Upper lobe of right lung (tissue), 1 donor: ENCODE results near the gene RAD51B. TPM values are rescaled to one million over a fixed set of nuclear protein-coding genes. Genes with fewer than 3 reads are reported as not detected.

Experiments
- ATAC-seq: fragments of 200-7000 bp; cut with Tn5 transposase; one replicate; pipeline ENCODE4 v1.9.1; 2020; ENCODE audit warnings: mild to moderate bottlenecking, moderate library complexity
- DNase-seq: peaks from one replicate; pipeline ENCODE4 v3.0.0-alpha.2; 2020
- H3K27ac ChIP-seq: fragments of 200-600 bp; one replicate; pipeline ENCODE4 v1.8.0; 2022
- H3K27me3 ChIP-seq: fragments of 200-600 bp; one replicate; pipeline ENCODE4 v1.8.0; 2022; ENCODE audit warnings: mild to moderate bottlenecking
- H3K36me3 ChIP-seq: fragments of 200-600 bp; one replicate; pipeline ENCODE4 v1.8.0; 2022
- H3K4me1 ChIP-seq: fragments of 200-600 bp; one replicate; pipeline ENCODE4 v1.8.0; 2022
- H3K4me3 ChIP-seq: fragments of 200-600 bp; one replicate; pipeline ENCODE4 v1.8.0; 2022; ENCODE audit warnings: mild to moderate bottlenecking
- H3K9me3 ChIP-seq: fragments of 200-600 bp; one replicate; pipeline ENCODE4 v1.8.0; 2022
- intact Hi-C: fragments of 100-400 bp; cut with DNase I; formaldehyde crosslinking; loops from one replicate; pipeline ENCODE4 v1.11.0; 2022
- total RNA-seq: library from RNA; stranded (reverse); fragmentation: NEBNext Ultra II Directional; extraction: Animal tissue kit (Norgen Biotek cat#: 25700); gene quantifications from one replicate; pipeline ENCODE4 v1.2.1, GENCODE V29; 2021
- TF ChIP-seq, protein P1 (sequence below): fragments of 200-600 bp; IDR thresholded peaks from one replicate; pipeline ENCODE4 v1.8.0; 2022; ENCODE audit warnings: antibody characterized with exemption
- donor health status: DM: no; HTN: yes; CAD: no; lungs with severe emphysema.

Gene RAD51B
- total RNA-seq, 1 donor from 2014 or later = 11.5 TPM

DNA sequence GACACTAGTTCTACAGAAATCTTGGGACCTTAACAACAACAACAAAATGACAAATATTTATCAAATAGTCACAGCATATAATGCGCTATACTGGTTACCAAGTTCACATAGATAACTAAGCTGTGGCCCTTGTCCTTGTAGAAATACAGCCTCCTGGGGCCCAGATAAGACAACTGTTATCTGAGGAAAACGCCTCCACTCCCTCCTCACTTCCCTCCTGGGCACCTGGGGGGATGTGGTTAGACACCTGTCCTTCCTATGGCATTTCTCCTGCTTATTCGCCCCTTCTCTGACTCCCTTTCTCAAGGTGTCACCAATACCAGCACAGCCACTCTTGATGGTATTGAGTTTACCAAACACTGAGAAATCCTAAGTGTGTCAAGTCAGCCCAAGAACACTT lies 419.4 kb downstream of the RAD51B start:
- Histone ChIP-seq H3K27ac (no peak overlapping the region), H3K36me3 (no peaks in the 10 kb centered on the region), H3K9me3 (no peaks in the 10 kb centered on the region), H3K27me3 (no peaks in the 10 kb centered on the region), H3K4me3 (no peak overlapping the region), H3K4me1 (peaks cover 20% of the 10 kb centered on the region)
- no peak for ATAC-seq
- DNase-seq = no peak
- TF ChIP-seq, protein P1, sequence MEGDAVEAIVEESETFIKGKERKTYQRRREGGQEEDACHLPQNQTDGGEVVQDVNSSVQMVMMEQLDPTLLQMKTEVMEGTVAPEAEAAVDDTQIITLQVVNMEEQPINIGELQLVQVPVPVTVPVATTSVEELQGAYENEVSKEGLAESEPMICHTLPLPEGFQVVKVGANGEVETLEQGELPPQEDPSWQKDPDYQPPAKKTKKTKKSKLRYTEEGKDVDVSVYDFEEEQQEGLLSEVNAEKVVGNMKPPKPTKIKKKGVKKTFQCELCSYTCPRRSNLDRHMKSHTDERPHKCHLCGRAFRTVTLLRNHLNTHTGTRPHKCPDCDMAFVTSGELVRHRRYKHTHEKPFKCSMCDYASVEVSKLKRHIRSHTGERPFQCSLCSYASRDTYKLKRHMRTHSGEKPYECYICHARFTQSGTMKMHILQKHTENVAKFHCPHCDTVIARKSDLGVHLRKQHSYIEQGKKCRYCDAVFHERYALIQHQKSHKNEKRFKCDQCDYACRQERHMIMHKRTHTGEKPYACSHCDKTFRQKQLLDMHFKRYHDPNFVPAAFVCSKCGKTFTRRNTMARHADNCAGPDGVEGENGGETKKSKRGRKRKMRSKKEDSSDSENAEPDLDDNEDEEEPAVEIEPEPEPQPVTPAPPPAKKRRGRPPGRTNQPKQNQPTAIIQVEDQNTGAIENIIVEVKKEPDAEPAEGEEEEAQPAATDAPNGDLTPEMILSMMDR = no peak
- intact Hi-C loops = no loop called here

DNA sequence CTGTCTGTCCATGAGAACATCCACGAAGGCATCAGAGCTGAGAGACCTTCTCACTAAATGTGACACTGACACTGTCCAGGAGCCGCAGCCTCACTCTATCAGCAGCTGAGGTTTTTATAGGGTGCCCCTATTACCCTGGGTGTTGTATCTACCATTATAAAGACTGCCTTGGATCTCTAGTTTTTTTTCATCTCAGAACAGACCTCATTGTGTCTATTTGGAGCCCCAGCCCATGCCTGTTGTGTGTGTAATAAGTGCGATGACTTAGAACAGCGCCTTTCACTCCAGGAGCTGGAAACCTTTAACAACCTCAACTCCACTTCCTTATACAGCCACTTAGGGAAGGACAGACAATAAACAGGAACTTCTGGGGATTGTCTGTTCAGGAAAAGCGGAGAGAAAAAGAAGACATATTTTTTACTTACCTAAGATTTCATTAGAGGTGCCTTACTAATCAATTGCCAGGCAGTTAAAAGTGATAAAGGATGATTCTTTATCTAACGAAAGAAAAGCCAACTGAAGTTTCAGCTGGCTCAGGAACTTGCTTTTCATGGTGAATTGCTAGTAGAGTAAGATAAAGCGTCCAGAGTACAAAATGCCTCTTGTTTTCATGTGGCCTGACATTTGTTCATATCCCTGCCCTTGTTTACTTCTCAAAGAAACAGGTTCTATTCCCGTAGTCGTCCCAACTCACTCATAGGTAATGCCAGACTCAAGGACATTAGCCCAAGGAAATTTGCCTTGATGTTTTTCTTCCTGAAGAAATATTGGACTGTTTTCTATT lies 420.6 kb downstream of the RAD51B start:
- peak; percentile 63 for ATAC-seq
- TF ChIP-seq, protein P1 = no peak
- no peak for DNase-seq
- Histone ChIP-seq H3K4me1 (peaks cover 22% of the 10 kb centered on the region), H3K27me3 (no peaks in the 10 kb centered on the region), H3K4me3 (no peak overlapping the region), H3K27ac (peak overlapping the region; percentile 24), H3K36me3 (no peaks in the 10 kb centered on the region), H3K9me3 (no peaks in the 10 kb centered on the region)
- intact Hi-C loops = loop anchor here (10.0 kb wide), 3 partner anchors 295 to 575 kb away; no protein-coding TSS in a partner anchor

DNA sequence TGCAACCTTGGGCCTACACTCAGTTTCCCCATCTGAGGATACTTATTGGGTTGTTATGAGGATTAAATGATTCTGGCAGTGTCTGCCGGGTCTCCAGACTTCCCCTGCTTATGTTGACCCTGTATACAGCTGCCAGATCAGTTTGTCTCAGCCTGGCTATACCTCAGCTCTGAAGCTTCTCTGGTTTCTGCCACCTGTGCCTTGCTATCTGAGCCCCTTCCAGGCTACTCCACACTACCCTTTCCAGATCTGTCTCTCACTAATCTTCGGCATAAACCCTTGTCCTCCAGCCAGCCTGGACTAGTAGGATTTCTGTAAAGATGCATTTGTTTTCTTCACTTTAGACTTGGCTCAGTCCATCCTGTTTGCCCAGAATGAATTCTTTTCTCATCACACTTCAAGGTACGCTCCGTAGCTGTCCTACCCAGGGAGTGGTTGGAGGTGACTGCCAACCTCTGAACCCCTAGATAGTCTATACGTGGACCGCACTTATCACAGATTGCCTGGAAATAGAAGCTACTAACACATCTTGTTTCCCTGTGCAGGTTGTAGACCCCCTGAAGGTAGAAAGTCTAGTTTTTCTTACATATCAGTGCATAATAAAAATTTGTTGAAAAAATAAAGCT lies 422.4 kb downstream of the RAD51B start:
- TF ChIP-seq, protein P1 = no peak
- ATAC-seq (no peak), DNase-seq (no peak)
- Histone ChIP-seq H3K36me3 (no peaks in the 10 kb centered on the region), H3K4me1 (peaks cover 37% of the 10 kb centered on the region), H3K27me3 (no peaks in the 10 kb centered on the region), H3K9me3 (no peaks in the 10 kb centered on the region), H3K4me3 (no peak overlapping the region), H3K27ac (no peak overlapping the region)
- intact Hi-C loops = loop anchor here (10.0 kb wide), 3 partner anchors 297 to 573 kb away; no protein-coding TSS in a partner anchor

DNA sequence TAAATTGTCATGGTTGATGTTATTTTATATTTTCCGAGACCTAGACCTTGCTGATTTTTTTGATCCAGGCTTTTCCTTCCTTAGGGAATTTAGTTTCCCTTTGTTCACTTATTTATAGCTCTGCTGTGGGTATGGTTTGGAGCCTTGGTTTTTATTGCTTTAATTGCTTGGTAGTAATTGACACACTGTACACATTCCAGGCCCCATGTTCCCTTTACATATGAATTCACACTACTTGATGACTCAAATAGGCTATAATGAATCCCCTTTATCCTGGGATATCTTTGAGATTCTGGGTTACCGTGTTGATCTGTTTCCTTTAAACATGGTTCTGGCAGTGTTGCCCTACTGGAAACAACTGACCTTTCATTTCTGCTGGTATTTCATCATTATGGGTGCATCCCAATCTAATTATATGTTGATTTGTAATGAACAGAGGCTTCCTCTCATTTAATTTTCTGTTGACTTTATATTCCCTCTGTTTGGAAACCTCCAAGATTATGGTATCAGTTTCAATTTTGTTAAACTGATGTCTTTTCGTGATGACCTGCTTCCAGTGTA lies 424.0 kb downstream of the RAD51B start:
- no peak for DNase-seq
- Histone ChIP-seq H3K36me3 (no peaks in the 10 kb centered on the region), H3K27me3 (no peaks in the 10 kb centered on the region), H3K4me1 (peaks cover 53% of the 10 kb centered on the region), H3K9me3 (no peaks in the 10 kb centered on the region), H3K4me3 (no peak overlapping the region), H3K27ac (peak overlapping the region; percentile 20)
- intact Hi-C loops = loop anchor here (10.0 kb wide), 3 partner anchors 299 to 571 kb away; no protein-coding TSS in a partner anchor
- no peak for ATAC-seq
- TF ChIP-seq, protein P1 = no peak

DNA sequence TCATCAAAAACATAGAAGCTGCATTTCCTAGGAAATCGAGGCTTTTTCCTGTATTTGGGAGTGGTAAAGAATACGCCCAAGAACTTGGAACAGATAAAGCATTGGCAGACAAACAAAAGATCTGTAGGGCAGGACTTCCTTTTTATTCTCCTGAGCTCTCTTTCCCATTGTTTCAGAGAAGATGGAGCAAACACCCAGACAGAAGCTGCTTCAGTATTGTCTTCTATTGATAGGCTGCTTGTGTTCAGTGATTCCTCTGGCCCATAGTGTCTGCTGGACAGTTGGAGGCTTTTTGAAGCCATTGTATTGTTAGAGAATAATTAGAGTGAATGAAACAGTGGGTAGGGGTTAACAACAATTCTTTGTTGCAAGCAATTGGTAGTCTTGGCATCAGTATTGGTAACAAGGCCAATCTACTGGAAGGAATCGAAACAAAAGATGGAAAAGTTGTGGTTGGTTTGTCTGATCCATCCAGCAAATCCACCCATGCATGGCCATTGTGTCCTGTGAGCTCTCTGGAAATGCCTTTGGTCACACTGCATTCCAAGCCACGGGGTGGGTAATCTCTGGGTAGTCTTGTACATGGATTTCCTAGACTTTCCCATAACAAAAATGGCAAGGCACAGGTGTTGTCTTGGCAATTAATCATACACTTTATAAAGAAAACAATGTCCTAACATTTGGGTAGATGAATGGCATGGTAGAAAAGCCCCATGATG lies 424.8 kb downstream of the RAD51B start:
- Histone ChIP-seq H3K4me1 (peaks cover 62% of the 10 kb centered on the region), H3K4me3 (no peak overlapping the region), H3K27me3 (no peaks in the 10 kb centered on the region), H3K27ac (peak overlapping the region; percentile 21), H3K36me3 (no peaks in the 10 kb centered on the region), H3K9me3 (no peaks in the 10 kb centered on the region)
- intact Hi-C loops = loop anchor here (10.0 kb wide), 3 partner anchors 300 to 570 kb away; no protein-coding TSS in a partner anchor
- TF ChIP-seq, protein P1 = no peak
- DNase-seq (no peak), ATAC-seq (no peak)
